ENCODE results near the gene DLGAP1.
A peak's percentile ranks its signal among the peaks of the same experiment; 100 is the strongest.

The DLGAP1 gene

GRCh38 chr18:4130734-4131719 lies 324.1 kb downstream of the DLGAP1 start:
- no peak for DNase-seq (ENCODE audit: low spot score)
- H3K4me3 ChIP-seq = no peak overlapping the region
- H3K27ac ChIP-seq = no peak overlapping the region
- TF ChIP-seq, protein P1, sequence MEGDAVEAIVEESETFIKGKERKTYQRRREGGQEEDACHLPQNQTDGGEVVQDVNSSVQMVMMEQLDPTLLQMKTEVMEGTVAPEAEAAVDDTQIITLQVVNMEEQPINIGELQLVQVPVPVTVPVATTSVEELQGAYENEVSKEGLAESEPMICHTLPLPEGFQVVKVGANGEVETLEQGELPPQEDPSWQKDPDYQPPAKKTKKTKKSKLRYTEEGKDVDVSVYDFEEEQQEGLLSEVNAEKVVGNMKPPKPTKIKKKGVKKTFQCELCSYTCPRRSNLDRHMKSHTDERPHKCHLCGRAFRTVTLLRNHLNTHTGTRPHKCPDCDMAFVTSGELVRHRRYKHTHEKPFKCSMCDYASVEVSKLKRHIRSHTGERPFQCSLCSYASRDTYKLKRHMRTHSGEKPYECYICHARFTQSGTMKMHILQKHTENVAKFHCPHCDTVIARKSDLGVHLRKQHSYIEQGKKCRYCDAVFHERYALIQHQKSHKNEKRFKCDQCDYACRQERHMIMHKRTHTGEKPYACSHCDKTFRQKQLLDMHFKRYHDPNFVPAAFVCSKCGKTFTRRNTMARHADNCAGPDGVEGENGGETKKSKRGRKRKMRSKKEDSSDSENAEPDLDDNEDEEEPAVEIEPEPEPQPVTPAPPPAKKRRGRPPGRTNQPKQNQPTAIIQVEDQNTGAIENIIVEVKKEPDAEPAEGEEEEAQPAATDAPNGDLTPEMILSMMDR (IDR thresholded peaks at IDR 0.05) = no peak

DNA sequence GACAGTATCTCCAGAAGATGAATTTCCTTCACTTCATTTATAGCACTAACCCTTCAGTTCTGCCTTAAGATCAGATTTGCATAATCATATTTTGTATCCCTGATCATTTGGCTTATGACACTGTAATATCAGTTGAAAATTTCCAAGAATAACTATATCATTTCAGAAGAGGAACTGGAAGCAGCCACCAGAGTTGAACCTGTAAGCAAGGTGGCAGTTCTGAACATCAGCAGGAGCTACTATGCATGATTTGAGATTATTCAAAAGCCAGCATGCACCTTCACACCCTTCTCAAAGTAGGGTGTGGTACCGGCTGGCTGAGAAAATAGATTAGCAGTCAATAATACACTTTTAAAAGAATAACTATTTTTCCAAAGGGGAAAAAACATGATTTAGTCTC lies 328.2 kb downstream of the DLGAP1 start:
- TF ChIP-seq, protein P1 (IDR thresholded peaks at IDR 0.05) = no peak
- H3K27ac ChIP-seq = no peak overlapping the region
- DNase-seq (ENCODE audit: low spot score) = no peak
- H3K4me3 ChIP-seq = no peak overlapping the region

DNA sequence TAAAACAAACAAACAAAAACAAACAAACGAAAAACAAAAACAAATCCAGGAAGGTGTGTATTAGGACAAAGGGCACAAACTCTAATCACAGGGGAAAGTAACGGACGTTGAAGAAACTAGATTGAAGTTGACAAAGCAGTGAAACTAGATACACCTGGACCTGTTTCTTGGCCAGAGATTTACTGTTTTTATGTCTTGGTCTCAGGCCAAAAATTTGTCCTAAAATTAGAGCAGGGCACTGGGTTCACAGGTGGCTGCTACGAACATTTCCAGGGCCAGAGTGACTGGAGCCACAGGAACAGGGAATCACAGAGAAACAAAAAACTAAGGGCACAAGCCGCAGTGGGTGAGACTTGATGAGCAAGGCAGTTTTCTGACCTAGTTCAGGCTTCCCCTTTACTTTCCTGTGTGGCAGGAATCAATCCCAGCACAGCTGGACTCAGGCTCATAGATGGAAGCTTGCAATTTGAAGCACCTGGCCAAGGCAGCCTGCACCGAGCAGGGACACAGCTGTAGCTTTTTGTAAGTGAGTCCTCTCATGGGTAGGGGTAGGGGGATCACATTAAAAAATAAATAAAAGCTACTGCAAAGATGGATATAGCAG lies 329.4 kb downstream of the DLGAP1 start:
- H3K27ac ChIP-seq = no peak overlapping the region

GRCh38 chr18:4125224-4125623 lies 329.9 kb downstream of the DLGAP1 start:
- no peak for DNase-seq (ENCODE audit: low spot score)
- Histone ChIP-seq H3K4me3 (no peak overlapping the region), H3K27ac (peak overlapping the region in 1 of 2 donors; percentile 17)
- TF ChIP-seq, protein P1 (IDR thresholded peaks at IDR 0.05) = no peak

More for the DNA sequence above, 329.4 kb downstream of the DLGAP1 start:
- TF ChIP-seq, protein P1 (IDR thresholded peaks at IDR 0.05) = no peak
- DNase-seq (ENCODE audit: low spot score) = no peak
- H3K4me3 ChIP-seq = no peak overlapping the region

GRCh38 chr18:4119813-4120212 lies 335.3 kb downstream of the DLGAP1 start:
- Histone ChIP-seq H3K4me3 (no peak overlapping the region), H3K27ac (no peak overlapping the region)
- TF ChIP-seq, protein P1 (IDR thresholded peaks at IDR 0.05) = no peak
- DNase-seq (ENCODE audit: low spot score) = no peak

- Histone ChIP-seq H3K27ac (no peak overlapping the region), H3K4me3 (no peak overlapping the region)
- TF ChIP-seq, protein P1 (IDR thresholded peaks at IDR 0.05) = no peak
- DNase-seq (ENCODE audit: low spot score) = no peak
Observed at GRCh38 chr18:4119127-4119648, 335.9 kb downstream of the DLGAP1 start.
